ENCODE results near the gene FBXL17. TPM values are rescaled to one million over a fixed set of nuclear protein-coding genes. Genes with fewer than 3 reads are reported as not detected.

FBXL17 gene
- total RNA-seq, 1 experiment from 2014 or later, result 5.3 TPM

DNA sequence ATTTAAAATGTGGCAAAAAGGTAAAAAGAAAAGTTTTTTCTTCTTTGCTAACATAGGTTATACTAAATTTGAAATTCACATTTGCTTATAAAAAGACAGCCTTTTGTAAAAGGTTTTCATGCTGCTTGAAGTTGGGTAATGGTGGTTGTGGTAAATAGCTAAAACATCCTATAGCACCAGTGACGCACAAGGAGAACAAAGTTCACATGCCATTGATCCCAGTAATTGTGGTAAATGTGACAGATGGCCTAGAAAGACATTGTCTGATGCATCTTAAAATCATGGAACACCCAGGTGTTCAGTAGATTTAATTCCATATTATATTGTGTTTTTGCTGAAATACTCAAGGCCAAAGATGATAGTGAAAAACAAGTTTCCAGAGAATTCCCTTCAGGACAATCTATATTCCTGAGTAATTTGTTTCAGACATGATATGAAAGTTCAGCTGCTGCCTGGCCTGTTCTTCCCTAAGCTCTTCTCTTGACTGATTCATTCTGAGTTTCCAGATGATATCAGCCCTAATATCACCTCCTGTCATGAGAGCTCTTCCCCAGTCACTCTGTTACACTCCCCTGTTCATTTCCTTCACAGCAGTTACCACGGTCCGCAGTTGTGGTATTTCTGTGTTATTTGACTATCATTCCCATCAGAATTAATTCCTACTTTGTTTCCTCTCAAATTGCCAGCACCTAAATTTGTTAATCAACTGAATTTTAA lies 4.6 kb upstream of the FBXL17 start:
- Histone ChIP-seq H4K91ac (ENCODE audit: insufficient read length, low read depth, low read length) (no peak overlapping the region), H3T11ph (ENCODE audit: low read length) (no peak overlapping the region), H3K23me2 (ENCODE audit: insufficient read length, low read depth, low read length, poor library complexity, severe bottlenecking) (peaks cover 5% of the 10 kb centered on the region), H3K23ac (ENCODE audit: insufficient read length, low read depth, low read length) (no peak overlapping the region), H3K56ac (ENCODE audit: insufficient read length, low read depth, low read length) (no peak overlapping the region), H2BK120ac (ENCODE audit: low read depth, low read length, poor library complexity, severe bottlenecking) (no peak overlapping the region), H3K9me3 (ENCODE audit: control insufficient read depth, low read depth, low read length) (no peaks in the 10 kb centered on the region), H3K18ac (ENCODE audit: insufficient read length, low read depth, low read length) (no peak overlapping the region), H2BK15ac (ENCODE audit: low read depth, low read length) (no peak overlapping the region), H2BK20ac (ENCODE audit: low read depth, low read length, poor library complexity, severe bottlenecking) (no peak overlapping the region), H3K4me2 (ENCODE audit: insufficient read depth, insufficient read length, low read length) (no peak overlapping the region), H4K8ac (replicated peaks; ENCODE audit: insufficient read length, low read depth, low read length) (no peak overlapping the region), H3K79me1 (ENCODE audit: insufficient read depth, low read depth, low read length, poor library complexity, severe bottlenecking) (no peaks in the 10 kb centered on the region), H3K27ac (ENCODE audit: insufficient read length, low read depth, low read length) (no peak overlapping the region), H4K5ac (ENCODE audit: insufficient read length, low read depth, low read length) (no peak overlapping the region), H4K20me1 (ENCODE audit: control insufficient read depth, insufficient read depth, insufficient read length) (no peaks in the 10 kb centered on the region), H3K9ac (ENCODE audit: extremely low read depth, insufficient read length, low read length) (no peak overlapping the region), H3K4me1 (ENCODE audit: insufficient read depth, low read length) (no peaks in the 10 kb centered on the region), H2BK5ac (ENCODE audit: insufficient read length, low read length) (no peak overlapping the region), H2AFZ (ENCODE audit: low read length) (no peak overlapping the region), H3K79me2 (ENCODE audit: insufficient read depth, low read length) (no peaks in the 10 kb centered on the region), H3K4ac (ENCODE audit: low read depth, low read length) (no peak overlapping the region), H2AK5ac (ENCODE audit: insufficient read length, low read length) (no peak overlapping the region), H3K14ac (ENCODE audit: insufficient read depth, low read length) (no peak overlapping the region), H2BK12ac (ENCODE audit: insufficient read length, low read depth, low read length) (no peak overlapping the region), H3K27me3 (ENCODE audit: insufficient read depth, low read length) (no peaks in the 10 kb centered on the region)
- WGBS (ENCODE audit: extremely low coverage, insufficient read length, low lambda C conversion rate), result no CpG with 5 or more reads among the region's 3 CpGs
- Mint-ChIP-seq H3K4me3 (no peak overlapping the region), H3K27me3 (ENCODE audit: low read depth) (no peaks in the 10 kb centered on the region), H3K27ac (no peak overlapping the region), H3K36me3 (ENCODE audit: insufficient read depth in 1 of 3, low read depth in 3 of 3) (no peaks in the 10 kb centered on the region; a peak in 1 of 7 replicates), H3K4me1 (peaks cover 6 to 10% of the 10 kb centered on the region in 2 experiments), H3K9me3 (no peaks in the 10 kb centered on the region)
- no peak for DNase-seq
- TF ChIP-seq CTCF (conservative IDR thresholded peaks at IDR 0.05), result no peak
